Suppressor macrophage treated with lipopolysaccharide for 1 hour (primary cell): ENCODE measurements around the gene NCBP3.
"Not testable (repeated sequence)": the region's sequence is repeated elsewhere in the genome, so short reads cannot be mapped to it uniquely, and the experiment has no call there.

Experiments
- DNase-seq, 3 donors: peaks; one replicate each; pipeline ENCODE4 v3.0.0-alpha.2; 2020 to 2022

The NCBP3 gene

GRCh38 chr17:3879591-3880417 lies 33.8 kb upstream of the NCBP3 start:
- no peak for DNase-seq

GRCh38 chr17:3879186-3879585 lies 33.1 kb upstream of the NCBP3 start:
- DNase-seq = no peak

DNA sequence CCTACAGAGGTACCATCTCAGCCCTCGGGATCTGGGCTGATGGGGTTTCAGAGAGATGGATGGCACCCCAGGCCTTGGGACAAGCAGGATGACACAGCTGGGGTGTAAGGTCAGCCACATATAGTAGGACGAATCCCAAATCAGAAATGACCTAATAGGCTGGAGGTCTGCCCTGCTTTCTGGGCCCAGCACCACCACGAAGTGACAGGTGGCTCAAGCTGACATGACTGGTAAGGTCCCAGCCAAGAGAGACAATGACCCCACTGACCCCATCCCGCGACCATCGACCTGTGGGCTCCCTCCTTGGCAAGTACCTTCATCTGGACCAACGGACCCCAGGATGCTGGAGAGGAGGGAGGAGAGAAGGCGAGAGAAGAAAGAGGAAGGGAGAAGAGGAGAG lies 31.2 kb upstream of the NCBP3 start:
- no peak for DNase-seq

DNA sequence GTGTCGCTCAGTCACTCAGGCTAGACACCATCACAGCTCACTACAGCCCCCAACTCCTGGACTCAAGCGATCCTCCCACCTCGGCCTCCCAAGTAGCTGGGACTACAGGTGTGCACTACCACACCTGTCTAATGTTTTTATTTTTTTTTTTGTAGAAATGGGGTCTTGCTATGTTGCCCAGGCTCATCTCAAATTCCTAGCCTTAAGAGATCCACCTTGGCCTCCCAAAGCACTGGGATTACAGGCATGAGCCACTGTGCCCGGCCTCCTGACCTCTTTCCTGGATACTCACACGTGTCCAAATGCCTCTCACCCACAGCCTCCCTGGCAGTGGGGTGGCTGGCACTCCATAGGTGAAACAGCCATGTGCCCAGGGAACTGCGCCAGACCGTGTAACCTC lies 29.3 kb upstream of the NCBP3 start:
- no peak for DNase-seq

DNA sequence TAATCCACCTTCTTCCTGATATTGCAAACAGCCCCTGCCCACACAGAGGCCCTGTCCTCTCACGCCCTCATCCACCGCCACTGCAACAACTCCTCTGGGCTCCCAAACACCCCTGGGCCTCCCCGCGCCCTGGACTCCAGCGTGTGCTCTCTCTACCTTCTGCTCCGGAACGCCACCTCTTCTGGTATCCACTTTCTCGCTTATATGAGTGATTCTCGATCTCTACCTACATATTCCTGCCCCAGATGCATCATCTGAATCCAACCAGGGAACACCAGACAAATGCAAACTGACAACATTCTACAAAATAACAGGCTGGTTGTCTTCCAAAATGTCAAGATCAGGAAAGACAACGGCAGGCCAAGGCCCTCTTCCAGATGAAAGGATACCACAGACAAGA lies 27.8 kb upstream of the NCBP3 start:
- no peak for DNase-seq

DNA sequence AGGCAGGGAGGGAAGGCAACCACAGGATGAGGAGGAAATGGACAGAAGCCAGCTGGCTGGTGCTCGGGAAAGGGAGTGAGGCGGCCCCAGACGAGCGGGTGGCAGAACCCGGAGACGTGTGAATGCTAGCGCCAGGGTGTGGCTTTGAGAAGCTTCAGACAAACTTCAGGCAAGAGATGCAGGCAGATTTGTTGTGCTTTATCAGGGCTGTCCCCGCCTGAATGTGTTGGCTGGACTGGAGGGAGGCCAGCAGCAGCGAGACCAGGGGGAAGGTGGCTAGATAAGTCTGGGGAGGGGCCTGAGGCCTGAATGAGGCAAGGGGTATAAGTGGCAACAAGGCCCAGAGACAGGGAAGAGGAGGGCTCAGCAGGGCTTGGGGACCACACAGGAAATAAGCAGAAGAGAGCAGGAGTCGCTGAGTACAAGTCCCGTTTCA lies 24.8 kb upstream of the NCBP3 start:
- DNase-seq = no peak

- no peak for DNase-seq
These were observed 21.6 kb upstream of the NCBP3 start for GRCh38 chr17:3867606-3868005.

- no peak for DNase-seq
These were observed 21.1 kb upstream of the NCBP3 start for GRCh38 chr17:3867106-3867505.

DNA sequence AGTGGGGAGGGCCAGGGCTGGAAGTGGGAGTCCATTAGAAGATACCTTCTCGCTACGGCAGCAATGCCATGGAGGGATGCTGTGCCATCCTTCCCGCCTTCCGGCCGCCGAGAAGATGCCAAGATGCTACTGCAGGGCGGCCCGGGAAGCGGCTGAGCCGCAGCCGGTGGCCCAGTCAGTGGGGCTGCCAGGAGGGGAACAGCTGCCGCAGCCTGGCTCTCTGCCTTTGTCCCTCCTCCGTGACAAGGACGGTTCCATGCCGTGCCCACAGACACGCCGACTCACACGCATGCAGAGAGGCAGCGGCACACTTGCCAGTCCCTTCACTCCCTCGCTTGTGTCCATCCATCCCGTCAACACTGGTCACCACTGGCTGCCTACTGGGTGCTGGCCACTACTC lies 20.2 kb upstream of the NCBP3 start:
- no peak for DNase-seq

DNA sequence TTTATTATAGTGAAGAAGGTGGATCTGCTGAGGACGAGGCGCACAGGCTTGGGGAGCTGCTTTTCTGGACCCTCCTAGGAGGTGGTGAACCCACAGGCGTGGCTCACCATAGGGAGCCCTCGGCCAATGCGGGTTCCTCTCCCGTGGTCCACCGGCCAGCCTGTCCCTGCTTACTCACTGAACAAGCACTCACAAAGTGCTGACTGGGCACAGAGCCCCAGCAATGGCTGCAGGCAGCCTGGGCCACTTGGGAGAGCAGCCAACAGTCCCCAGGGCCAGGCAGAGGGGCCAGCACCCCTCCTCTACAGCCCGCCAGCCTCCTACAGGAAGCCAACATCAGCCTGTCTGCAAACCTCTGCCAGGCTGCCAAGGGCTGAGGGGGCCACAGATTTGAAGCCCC lies 19.1 kb upstream of the NCBP3 start:
- peak in 1 of 3 donors; percentile 33 for DNase-seq

GRCh38 chr17:3864534-3864933 lies 18.5 kb upstream of the NCBP3 start:
- no peak for DNase-seq

DNA sequence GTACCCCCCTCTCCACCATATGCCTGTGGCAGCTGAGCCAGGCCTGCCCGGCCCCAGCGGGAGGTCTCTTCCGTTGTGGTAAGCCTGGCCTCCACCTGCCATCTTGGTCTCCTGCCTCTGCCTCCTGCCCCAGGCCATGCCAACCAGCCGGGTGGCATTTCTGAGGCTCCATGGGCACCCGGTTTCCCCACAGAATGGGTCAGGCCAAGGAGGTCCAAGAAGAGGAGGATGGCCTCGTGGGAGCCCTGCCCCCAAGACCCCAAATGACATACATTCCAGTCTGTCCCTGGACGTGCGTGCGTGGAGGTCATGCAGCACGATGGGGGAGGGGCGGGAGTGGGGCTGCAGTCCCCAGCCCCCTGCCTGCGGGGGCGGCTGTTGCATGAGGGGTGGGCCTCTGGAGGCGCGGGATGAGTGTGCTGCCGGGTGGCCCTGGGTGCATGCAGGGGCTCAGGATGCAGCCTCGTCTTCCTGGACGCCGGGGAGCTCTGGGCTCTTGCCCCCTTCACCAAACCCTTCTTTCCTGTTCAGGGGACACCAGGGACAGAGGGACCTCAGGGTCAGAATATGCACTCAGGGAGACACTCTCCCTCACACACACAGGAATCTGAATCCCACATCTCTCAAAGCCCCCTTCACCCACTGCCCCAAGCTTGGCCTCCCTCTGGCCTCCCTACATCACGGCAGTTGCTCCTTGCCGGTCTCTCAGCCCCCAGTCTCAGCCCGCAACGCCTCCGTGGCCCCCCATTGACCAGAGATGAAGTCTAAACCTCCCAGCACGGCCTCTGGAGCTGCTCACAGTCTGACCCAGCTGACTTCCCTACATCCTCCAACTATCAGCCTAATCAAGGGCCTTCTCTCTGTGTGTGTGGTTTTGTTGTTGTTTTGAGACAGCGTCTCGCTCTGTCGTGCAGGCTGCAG lies 16.0 kb upstream of the NCBP3 start:
- DNase-seq = no peak

GRCh38 chr17:3860939-3861700 lies 15.1 kb upstream of the NCBP3 start:
- DNase-seq = no peak

GRCh38 chr17:3859940-3860339 lies 13.9 kb upstream of the NCBP3 start:
- DNase-seq = no peak

GRCh38 chr17:3857261-3858105 lies 11.4 kb upstream of the NCBP3 start:
- DNase-seq = no peak

DNA sequence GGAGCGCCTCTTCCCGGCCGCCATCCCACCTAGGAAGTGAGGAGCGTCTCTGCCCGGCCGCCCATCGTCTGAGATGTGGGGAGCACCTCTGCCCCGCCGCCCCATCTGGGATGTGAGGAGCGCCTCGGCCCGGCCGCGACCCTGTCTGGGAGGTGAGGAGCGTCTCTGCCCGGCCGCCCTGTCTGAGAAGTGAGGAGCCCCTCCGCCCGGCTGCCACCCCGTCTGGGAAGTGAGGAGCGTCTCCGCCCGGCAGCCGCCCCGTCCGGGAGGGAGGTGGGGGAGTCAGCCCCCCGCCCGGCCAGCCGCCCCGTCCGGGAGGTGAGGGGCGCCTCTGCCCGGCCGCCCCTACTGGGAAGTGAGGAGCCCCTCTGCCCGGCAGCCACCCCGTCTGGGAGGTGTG lies 8.2 kb upstream of the NCBP3 start:
- not testable (repeated sequence) for DNase-seq

- DNase-seq = peak; percentile 29 to 67 (median 40)
These were observed 6.5 kb upstream of the NCBP3 start for GRCh38 chr17:3852561-3852960.

- DNase-seq = no peak
These were observed 5.5 kb upstream of the NCBP3 start for GRCh38 chr17:3851461-3852100.

DNA sequence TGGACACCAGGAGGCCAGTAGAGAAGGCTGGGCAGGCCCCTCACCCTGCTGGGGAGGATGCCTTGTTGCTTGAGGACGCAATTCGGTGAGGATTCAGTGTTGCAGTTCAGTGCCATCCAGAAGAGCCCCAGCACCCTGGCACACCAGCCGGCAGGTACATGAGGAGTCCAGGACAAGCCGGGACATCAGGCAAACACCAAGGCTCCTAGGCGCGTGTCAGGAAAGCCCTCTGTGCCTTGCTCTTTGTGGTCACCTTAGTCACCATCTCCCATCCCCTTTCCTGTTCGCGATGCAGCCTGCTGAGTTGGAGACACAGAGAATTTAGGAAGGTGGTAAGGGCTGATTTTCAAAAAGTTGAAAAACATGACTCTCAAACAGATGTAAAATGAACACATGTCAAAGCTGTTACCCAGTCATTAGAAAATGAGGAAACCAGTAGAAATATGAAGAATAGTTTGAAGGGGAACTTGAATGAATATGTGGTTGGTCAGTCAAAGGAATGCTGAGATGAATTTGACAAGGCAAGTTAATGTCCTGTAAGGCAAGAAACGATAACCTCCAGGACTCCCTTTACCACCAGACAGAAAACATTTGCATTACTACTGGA lies 2.3 kb upstream of the NCBP3 start:
- peak; percentile 42 to 53 (median 47) for DNase-seq

DNA sequence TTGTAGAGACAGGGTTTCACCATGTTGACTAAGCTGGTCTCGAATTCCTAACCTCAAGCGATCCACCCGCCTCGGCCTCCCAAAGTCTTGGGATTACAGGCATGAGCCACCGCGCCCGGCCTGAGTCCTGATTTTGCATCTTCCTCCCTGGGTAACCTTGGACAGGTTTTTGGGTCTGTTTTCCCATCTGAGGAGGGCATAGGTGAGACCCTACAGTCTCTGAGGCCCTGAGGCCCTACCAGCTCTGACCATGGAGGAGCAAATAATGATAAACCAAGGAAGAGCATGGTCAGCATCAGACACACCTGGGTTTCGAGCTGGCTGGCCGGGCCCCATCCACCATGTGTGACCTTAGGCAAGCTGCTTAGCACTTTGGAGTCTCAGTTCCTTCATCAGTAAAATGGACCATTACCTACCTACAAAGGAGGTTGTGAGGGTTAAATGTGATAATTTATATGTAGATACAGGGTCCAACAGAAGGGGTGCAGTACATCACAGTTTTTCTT lies 1.2 kb upstream of the NCBP3 start:
- DNase-seq = no peak
